ENCODE measurements around the gene SLC6A19. TPM values are rescaled to one million over a fixed set of nuclear protein-coding genes. Genes with fewer than 3 reads are reported as not detected.

SLC6A19 gene
- total and polyA plus RNA-seq, 4 donors, result 0.17 to 4.9 (median 0.91) TPM

DNA sequence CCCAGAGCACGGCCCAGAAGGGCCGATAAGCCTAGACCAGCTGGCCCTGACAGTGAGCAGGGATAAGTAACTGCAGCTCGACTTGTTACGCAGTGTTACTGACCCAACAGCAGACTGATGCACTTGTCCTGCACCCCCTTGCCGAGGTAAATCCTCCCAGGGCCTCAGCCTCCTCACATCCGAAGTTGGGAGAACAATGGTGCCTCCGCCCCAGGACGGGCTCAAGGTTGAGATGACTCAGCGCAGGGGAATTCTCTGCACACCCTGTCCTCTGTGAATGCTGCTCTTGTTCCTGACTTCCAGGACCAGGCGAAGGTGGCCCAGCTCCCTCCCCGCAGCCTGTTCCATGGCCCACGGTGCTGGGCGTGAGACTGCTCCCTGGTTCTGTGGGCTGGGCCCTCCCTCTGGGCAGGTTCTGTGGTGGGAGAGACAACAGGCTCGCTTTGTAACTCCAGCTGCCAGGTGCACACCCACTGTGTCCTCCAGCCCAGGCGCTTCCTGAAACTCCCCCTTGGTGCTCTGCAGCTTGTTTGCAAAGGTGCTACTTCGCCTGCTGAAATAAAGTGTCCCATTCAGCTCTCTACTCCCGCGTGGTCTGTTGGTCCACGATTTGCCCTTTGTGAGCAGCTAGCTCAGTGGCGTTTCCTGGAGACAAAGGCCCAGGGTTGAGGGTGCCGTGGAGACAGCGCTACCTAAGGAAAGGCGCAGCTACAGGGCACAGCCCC lies 40.1 kb upstream of the SLC6A19 start:
- no peak overlapping the region for H3K27ac ChIP-seq (ENCODE audit: low read depth in 1 of 2, low read length in 2 of 2)

DNA sequence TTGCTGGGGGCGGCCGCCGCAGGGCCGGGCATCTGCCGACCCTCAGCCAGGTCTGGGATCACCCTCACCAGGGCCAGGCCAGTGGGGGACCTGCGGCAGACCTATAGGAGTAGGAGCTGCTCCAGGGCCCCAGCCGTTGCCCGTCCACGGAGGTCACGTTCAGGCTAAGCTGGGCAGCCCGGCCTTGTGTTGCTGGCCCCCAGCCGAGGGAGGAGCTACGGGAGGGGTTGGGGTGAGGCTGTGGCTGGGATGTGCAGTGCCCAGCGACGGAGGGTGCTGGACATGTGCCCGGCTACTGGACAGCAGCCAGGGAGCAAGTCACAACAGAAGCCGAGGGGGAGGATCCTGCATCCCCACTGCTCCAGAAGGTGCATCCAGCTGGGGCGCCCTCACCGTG lies 39.6 kb upstream of the SLC6A19 start:
- H3K4me1 ChIP-seq (ENCODE audit: control insufficient read depth in 4 of 4, insufficient read depth in 4 of 4, low read length in 3 of 4), result peaks cover 0 to 7% (median 2%) of the 10 kb centered on the region in 4 donors
- no peak for DNase-seq (ENCODE audit: low spot score)

More for the DNA sequence above, 40.1 kb upstream of the SLC6A19 start:
- peaks cover 0 to 7% (median 2%) of the 10 kb centered on the region in 4 donors for H3K4me1 ChIP-seq (ENCODE audit: control insufficient read depth in 4 of 4, insufficient read depth in 4 of 4, low read length in 3 of 4)
- WGBS, result 81% methylated on average over 23 of the region's 23 CpGs
- no peaks in the 10 kb centered on the region for H3K9me3 ChIP-seq (ENCODE audit: control insufficient read depth in 4 of 4, low read length in 3 of 4)
- no peak overlapping the region for H3K4me3 ChIP-seq (ENCODE audit: low read depth in 1 of 3, low read length in 3 of 3)
- H3K27me3 ChIP-seq (ENCODE audit: control insufficient read depth in 4 of 4, insufficient read depth in 4 of 4, low read length in 3 of 4), result peaks cover 0 to 4% (median 0%) of the 10 kb centered on the region in 4 donors
- no peak overlapping the region for H3K9ac ChIP-seq (ENCODE audit: low read depth in 1 of 2, low read length in 2 of 2)
- no peak for DNase-seq (ENCODE audit: low spot score)
- TF ChIP-seq FOXA1 (IDR thresholded peaks at IDR 0.05), result no peak
- no peak for TF ChIP-seq RXRA (IDR thresholded peaks at IDR 0.05)
- no peak for TF ChIP-seq HNF4A (conservative IDR thresholded peaks at IDR 0.05)
- no peak for TF ChIP-seq EGR1 (IDR thresholded peaks at IDR 0.05; ENCODE audit: low read depth in 2 of 2)
- no peak for TF ChIP-seq FOXA2 (IDR thresholded peaks at IDR 0.05)
- no peak for TF ChIP-seq TAF1 (conservative IDR thresholded peaks at IDR 0.05)
- no peak for TF ChIP-seq SP1 (IDR thresholded peaks at IDR 0.05)
- no peaks in the 10 kb centered on the region for H3K36me3 ChIP-seq (ENCODE audit: control insufficient read depth in 4 of 4, insufficient read depth in 3 of 4, low read depth in 1 of 4, low read length in 3 of 4)

More for the DNA sequence above, 39.6 kb upstream of the SLC6A19 start:
- Histone ChIP-seq H3K9ac (ENCODE audit: low read depth in 1 of 2, low read length in 2 of 2) (no peak overlapping the region), H3K27ac (ENCODE audit: low read depth in 1 of 2, low read length in 2 of 2) (no peak overlapping the region), H3K27me3 (ENCODE audit: control insufficient read depth in 4 of 4, insufficient read depth in 4 of 4, low read length in 3 of 4) (peaks cover 0 to 2% (median 0%) of the 10 kb centered on the region in 4 donors), H3K9me3 (ENCODE audit: control insufficient read depth in 4 of 4, low read length in 3 of 4) (no peaks in the 10 kb centered on the region), H3K4me3 (ENCODE audit: low read depth in 1 of 3, low read length in 3 of 3) (no peak overlapping the region), H3K36me3 (ENCODE audit: control insufficient read depth in 4 of 4, insufficient read depth in 3 of 4, low read depth in 1 of 4, low read length in 3 of 4) (no peaks in the 10 kb centered on the region)
- TF ChIP-seq GABPA (IDR thresholded peaks at IDR 0.05 in 1 of 2, conservative IDR thresholded peaks at IDR 0.05 in 1 of 2) (no peak), HNF4G (IDR thresholded peaks at IDR 0.05) (no peak), FOXA2 (IDR thresholded peaks at IDR 0.05) (no peak), ATF3 (IDR thresholded peaks at IDR 0.05) (no peak), TAF1 (conservative IDR thresholded peaks at IDR 0.05) (no peak), JUND (IDR thresholded peaks at IDR 0.05) (no peak), MAX (IDR thresholded peaks at IDR 0.05) (no peak), HNF4A (conservative IDR thresholded peaks at IDR 0.05) (no peak), FOXA1 (IDR thresholded peaks at IDR 0.05) (no peak), RXRA (IDR thresholded peaks at IDR 0.05) (no peak), EGR1 (IDR thresholded peaks at IDR 0.05; ENCODE audit: low read depth in 2 of 2) (no peak), YY1 (IDR thresholded peaks at IDR 0.05) (no peak), REST (IDR thresholded peaks at IDR 0.05) (no peak), SP1 (IDR thresholded peaks at IDR 0.05) (no peak), NR2F2 (IDR thresholded peaks at IDR 0.05) (no peak), RAD21 (IDR thresholded peaks at IDR 0.05) (no peak)
- TF ChIP-seq, protein P1, sequence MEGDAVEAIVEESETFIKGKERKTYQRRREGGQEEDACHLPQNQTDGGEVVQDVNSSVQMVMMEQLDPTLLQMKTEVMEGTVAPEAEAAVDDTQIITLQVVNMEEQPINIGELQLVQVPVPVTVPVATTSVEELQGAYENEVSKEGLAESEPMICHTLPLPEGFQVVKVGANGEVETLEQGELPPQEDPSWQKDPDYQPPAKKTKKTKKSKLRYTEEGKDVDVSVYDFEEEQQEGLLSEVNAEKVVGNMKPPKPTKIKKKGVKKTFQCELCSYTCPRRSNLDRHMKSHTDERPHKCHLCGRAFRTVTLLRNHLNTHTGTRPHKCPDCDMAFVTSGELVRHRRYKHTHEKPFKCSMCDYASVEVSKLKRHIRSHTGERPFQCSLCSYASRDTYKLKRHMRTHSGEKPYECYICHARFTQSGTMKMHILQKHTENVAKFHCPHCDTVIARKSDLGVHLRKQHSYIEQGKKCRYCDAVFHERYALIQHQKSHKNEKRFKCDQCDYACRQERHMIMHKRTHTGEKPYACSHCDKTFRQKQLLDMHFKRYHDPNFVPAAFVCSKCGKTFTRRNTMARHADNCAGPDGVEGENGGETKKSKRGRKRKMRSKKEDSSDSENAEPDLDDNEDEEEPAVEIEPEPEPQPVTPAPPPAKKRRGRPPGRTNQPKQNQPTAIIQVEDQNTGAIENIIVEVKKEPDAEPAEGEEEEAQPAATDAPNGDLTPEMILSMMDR (IDR thresholded peaks at IDR 0.05; ENCODE audit: low read depth, low read length, missing input control), result no peak
- TF ChIP-seq, protein P2, sequence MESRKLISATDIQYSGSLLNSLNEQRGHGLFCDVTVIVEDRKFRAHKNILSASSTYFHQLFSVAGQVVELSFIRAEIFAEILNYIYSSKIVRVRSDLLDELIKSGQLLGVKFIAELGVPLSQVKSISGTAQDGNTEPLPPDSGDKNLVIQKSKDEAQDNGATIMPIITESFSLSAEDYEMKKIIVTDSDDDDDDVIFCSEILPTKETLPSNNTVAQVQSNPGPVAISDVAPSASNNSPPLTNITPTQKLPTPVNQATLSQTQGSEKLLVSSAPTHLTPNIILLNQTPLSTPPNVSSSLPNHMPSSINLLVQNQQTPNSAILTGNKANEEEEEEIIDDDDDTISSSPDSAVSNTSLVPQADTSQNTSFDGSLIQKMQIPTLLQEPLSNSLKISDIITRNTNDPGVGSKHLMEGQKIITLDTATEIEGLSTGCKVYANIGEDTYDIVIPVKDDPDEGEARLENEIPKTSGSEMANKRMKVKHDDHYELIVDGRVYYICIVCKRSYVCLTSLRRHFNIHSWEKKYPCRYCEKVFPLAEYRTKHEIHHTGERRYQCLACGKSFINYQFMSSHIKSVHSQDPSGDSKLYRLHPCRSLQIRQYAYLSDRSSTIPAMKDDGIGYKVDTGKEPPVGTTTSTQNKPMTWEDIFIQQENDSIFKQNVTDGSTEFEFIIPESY (IDR thresholded peaks at IDR 0.05), result no peak
- WGBS, result 53% methylated on average over 19 of the region's 19 CpGs
